Panc1 (cell line): ENCODE results near the gene CD244. TPM values are rescaled to one million over a fixed set of nuclear protein-coding genes. Genes with fewer than 3 reads are reported as not detected.

ENCODE experiments used
- ATAC-seq: fragments of 200-7000 bp; cut with Tn5 transposase; 2 replicates; pipeline ENCODE4 v1.9.1; 2020; ENCODE audit warnings: mild to moderate bottlenecking, moderate library complexity
- BruUV-seq: library from RNA; stranded (reverse); fragments of 400-500 nt; replicated peaks from 2 replicates; lab custom pipeline; 2021; lab: Mats Ljungman, UMichigan
- CTCF ChIA-PET: fragments of 300-600 bp; sonication (Branson Sonifier 250); formaldehyde crosslinking; loops from one replicate; lab custom pipeline; 2022; ENCODE audit warnings: antibody characterized with exemption; lab: Charles Lee
- POLR2A ChIA-PET: fragments of 300-600 bp; sonication (Branson Sonifier 250); formaldehyde crosslinking; loops from one replicate; lab custom pipeline; 2022; ENCODE audit warnings: antibody characterized with exemption; lab: Charles Lee
- DNase-seq: peaks from one replicate; pipeline ENCODE4 v3.0.0-alpha.2; 2010; ENCODE audit warnings: low read depth, low spot score
- H3K27ac ChIP-seq: 2 replicates; pipeline ENCODE4 v1.5.1; 2011; ENCODE audit warnings: mild to moderate bottlenecking, low read length, inconsistent platforms
- H3K27me3 ChIP-seq: fragments of 200-500 bp; sonication (Bioruptor generic); 2 replicates; pipeline ENCODE4 v1.6.0; 2014; ENCODE audit warnings: low read length, inconsistent platforms; ENCODE audit not compliant: control insufficient read depth, insufficient read depth
- H3K36me3 ChIP-seq: fragments of 200-500 bp; sonication (Bioruptor generic); 2 replicates; pipeline ENCODE4 v1.5.1; 2014; ENCODE audit warnings: inconsistent platforms, mild to moderate bottlenecking, low read length, moderate library complexity; ENCODE audit not compliant: control insufficient read depth, insufficient read depth
- H3K4me1 ChIP-seq: 2 replicates; pipeline ENCODE4 v1.5.1; 2011; ENCODE audit warnings: inconsistent platforms, mild to moderate bottlenecking, low read length, moderate library complexity; ENCODE audit not compliant: control insufficient read depth, insufficient read depth
- H3K4me3 ChIP-seq, 2 experiments: 2 replicates each; pipeline ENCODE4 v1.5.1; 2011 to 2012; ENCODE audit warnings: low read depth in 2 of 2, low read length in 2 of 2, mild to moderate bottlenecking in 2 of 2, inconsistent platforms in 1 of 2, moderate library complexity in 1 of 2
- H3K9me3 ChIP-seq: fragments of 200-500 bp; sonication (Bioruptor generic); 2 replicates; pipeline ENCODE4 v1.5.1; 2014; ENCODE audit warnings: low read depth, mild to moderate bottlenecking, inconsistent platforms, low read length, moderate library complexity; ENCODE audit not compliant: control insufficient read depth, insufficient read depth
- POLR2AphosphoS5 ChIP-seq: IDR thresholded peaks from 2 replicates; pipeline ENCODE4 v1.6.1; 2012; ENCODE audit warnings: mild to moderate bottlenecking, low read depth, low read length, moderate library complexity
- SIN3A ChIP-seq: IDR thresholded peaks from 2 replicates; pipeline ENCODE4 v1.6.1; 2012; ENCODE audit warnings: low read depth, mild to moderate bottlenecking, low read length, moderate library complexity, borderline replicate concordance; ENCODE audit not compliant: insufficient read depth
- TCF7L2 ChIP-seq: IDR thresholded peaks from 2 replicates; pipeline ENCODE4 v1.6.1; 2011; ENCODE audit warnings: mild to moderate bottlenecking, low read depth, low read length, inconsistent platforms
- in situ Hi-C: cut with HindIII; loops from 2 replicates; pipeline ENCODE4 v1.10.0; 2016; ENCODE audit warnings: low sequenced_read_pairs, low pct_unique_long_range_greater_than_20kb
- intact Hi-C: fragments of 100-400 bp; cut with micrococcal nuclease; formaldehyde crosslinking; loops from one replicate; pipeline ENCODE4 v1.10.0; 2022; ENCODE audit not compliant: unreplicated experiment
- total RNA-seq: library from RNA; stranded (reverse); gene quantifications from one replicate; pipeline ENCODE4 v1.2.1, GENCODE V29; 2021; ENCODE audit not compliant: unreplicated experiment
- TF ChIP-seq, protein P1 (sequence below): fragments of 450-650 bp; IDR thresholded peaks from 2 replicates; pipeline ENCODE4 v1.5.1; 2017; ENCODE audit warnings: mild to moderate bottlenecking
- TF ChIP-seq, protein P2 (sequence below), 2 experiments: IDR thresholded peaks; 2 replicates each; pipeline ENCODE4 v1.6.1; 2011 to 2012; ENCODE audit warnings: low read depth in 2 of 2, control low read depth in 1 of 2, low read length in 1 of 2, mild to moderate bottlenecking in 1 of 2, moderate library complexity in 1 of 2; ENCODE audit not compliant: insufficient read depth in 1 of 2

The CD244 gene
- total RNA-seq, 1 experiment from 2014 or later = not detected

DNA sequence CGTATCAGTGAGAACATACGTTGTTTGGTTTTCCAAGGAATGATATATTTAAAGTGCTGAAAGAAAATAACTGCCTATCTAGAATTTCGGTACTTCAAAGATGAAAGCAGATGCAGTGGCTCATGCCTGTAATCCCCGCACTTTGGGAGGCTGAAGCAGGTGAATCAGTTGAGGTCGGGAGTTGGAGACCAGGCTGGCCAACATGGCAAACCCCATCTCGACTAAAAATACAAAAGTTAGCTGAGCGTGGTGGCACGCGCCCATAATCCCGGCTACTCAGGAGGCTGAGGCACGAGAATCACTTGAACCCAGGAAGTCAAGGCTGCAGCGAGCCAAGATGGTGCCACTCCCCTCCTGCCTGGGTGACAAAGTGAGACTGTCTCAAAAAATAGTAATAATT is 16.4 kb downstream of the CD244 start:
- intact Hi-C loops (no loop called here), in situ Hi-C loops (no loop called here)
- Histone ChIP-seq H3K4me3 (no peak overlapping the region), H3K36me3 (no peaks in the 10 kb centered on the region), H3K4me1 (no peaks in the 10 kb centered on the region), H3K27ac (no peak overlapping the region), H3K9me3 (no peaks in the 10 kb centered on the region), H3K27me3 (peaks cover 6% of the 10 kb centered on the region; the same call in 1 of the 2 replicates)
- DNase-seq (no peak), ATAC-seq (no peak)
- ChIA-PET CTCF (no interaction called here), POLR2A (no interaction called here)
- no TSS peak for BruUV-seq
- TF ChIP-seq, protein P1, sequence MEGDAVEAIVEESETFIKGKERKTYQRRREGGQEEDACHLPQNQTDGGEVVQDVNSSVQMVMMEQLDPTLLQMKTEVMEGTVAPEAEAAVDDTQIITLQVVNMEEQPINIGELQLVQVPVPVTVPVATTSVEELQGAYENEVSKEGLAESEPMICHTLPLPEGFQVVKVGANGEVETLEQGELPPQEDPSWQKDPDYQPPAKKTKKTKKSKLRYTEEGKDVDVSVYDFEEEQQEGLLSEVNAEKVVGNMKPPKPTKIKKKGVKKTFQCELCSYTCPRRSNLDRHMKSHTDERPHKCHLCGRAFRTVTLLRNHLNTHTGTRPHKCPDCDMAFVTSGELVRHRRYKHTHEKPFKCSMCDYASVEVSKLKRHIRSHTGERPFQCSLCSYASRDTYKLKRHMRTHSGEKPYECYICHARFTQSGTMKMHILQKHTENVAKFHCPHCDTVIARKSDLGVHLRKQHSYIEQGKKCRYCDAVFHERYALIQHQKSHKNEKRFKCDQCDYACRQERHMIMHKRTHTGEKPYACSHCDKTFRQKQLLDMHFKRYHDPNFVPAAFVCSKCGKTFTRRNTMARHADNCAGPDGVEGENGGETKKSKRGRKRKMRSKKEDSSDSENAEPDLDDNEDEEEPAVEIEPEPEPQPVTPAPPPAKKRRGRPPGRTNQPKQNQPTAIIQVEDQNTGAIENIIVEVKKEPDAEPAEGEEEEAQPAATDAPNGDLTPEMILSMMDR = no peak
- TF ChIP-seq, protein P2, sequence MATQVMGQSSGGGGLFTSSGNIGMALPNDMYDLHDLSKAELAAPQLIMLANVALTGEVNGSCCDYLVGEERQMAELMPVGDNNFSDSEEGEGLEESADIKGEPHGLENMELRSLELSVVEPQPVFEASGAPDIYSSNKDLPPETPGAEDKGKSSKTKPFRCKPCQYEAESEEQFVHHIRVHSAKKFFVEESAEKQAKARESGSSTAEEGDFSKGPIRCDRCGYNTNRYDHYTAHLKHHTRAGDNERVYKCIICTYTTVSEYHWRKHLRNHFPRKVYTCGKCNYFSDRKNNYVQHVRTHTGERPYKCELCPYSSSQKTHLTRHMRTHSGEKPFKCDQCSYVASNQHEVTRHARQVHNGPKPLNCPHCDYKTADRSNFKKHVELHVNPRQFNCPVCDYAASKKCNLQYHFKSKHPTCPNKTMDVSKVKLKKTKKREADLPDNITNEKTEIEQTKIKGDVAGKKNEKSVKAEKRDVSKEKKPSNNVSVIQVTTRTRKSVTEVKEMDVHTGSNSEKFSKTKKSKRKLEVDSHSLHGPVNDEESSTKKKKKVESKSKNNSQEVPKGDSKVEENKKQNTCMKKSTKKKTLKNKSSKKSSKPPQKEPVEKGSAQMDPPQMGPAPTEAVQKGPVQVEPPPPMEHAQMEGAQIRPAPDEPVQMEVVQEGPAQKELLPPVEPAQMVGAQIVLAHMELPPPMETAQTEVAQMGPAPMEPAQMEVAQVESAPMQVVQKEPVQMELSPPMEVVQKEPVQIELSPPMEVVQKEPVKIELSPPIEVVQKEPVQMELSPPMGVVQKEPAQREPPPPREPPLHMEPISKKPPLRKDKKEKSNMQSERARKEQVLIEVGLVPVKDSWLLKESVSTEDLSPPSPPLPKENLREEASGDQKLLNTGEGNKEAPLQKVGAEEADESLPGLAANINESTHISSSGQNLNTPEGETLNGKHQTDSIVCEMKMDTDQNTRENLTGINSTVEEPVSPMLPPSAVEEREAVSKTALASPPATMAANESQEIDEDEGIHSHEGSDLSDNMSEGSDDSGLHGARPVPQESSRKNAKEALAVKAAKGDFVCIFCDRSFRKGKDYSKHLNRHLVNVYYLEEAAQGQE (IDR thresholded peaks at IDR 0.05; ENCODE audit: insufficient read depth in 1 of 2, low read depth in 2 of 2, low read length in 1 of 2) = no peak
- TF ChIP-seq TCF7L2 = no peak
- no peak for TF ChIP-seq POLR2AphosphoS5
- no peak for TF ChIP-seq SIN3A

DNA sequence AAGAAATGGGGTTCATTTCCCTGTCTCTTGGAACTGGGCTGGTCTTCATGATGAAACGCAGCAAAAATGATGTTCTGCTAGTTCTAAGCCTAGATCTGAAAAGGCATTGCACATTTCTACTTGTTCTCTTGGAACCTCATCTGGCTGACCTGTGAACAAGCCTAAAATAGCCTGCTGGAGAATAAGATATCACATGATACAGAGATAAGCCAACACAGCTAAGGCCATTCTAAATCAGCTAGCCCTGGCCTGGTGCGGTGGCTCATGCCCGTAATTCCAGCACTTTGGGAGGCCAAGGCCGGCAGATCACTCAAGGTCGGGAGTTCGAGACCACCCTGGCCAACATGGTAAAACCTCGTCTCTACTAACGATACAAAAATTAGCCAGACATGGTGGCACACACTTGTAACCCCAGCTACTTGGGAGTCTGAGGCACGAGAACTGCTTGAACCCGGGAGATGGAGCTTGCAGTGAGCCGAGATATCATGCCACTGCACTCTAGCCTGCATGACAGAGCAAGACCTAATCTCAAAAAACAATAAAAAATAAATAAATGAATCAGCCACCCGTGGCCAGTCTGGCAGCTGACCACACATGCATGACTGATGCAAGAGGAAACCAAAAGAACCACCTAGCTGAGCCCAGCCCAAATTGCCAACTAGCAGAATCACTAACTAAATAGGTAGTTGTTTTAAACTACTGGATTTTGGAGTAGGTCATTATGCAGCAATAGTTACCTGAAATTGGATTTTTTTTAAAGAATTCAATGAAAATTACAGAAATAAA is 18.0 kb downstream of the CD244 start:
- no peak for DNase-seq
- TF ChIP-seq POLR2AphosphoS5 (no peak), SIN3A (no peak), TCF7L2 (no peak)
- TF ChIP-seq, protein P1 = no peak
- TF ChIP-seq, protein P2 (IDR thresholded peaks at IDR 0.05; ENCODE audit: insufficient read depth in 1 of 2, low read depth in 2 of 2, low read length in 1 of 2) = no peak
- H3K36me3 ChIP-seq = no peaks in the 10 kb centered on the region
- ChIA-PET CTCF (no interaction called here), POLR2A (no interaction called here)
- BruUV-seq = no TSS peak
- in situ Hi-C loops (no loop called here), intact Hi-C loops (no loop called here)
- no peaks in the 10 kb centered on the region for H3K4me1 ChIP-seq
- no peaks in the 10 kb centered on the region for H3K9me3 ChIP-seq
- peaks cover 4% of the 10 kb centered on the region; the same call in 1 of the 2 replicates for H3K27me3 ChIP-seq
- ATAC-seq = no peak
- no peak overlapping the region for H3K27ac ChIP-seq
- H3K4me3 ChIP-seq = no peak overlapping the region
